ENCODE results near the gene GOLGA8R.
"Not testable (repeated sequence)": the region's sequence is repeated elsewhere in the genome, so short reads cannot be mapped to it uniquely, and the experiment has no call there.

- TF ChIP-seq, protein P1, sequence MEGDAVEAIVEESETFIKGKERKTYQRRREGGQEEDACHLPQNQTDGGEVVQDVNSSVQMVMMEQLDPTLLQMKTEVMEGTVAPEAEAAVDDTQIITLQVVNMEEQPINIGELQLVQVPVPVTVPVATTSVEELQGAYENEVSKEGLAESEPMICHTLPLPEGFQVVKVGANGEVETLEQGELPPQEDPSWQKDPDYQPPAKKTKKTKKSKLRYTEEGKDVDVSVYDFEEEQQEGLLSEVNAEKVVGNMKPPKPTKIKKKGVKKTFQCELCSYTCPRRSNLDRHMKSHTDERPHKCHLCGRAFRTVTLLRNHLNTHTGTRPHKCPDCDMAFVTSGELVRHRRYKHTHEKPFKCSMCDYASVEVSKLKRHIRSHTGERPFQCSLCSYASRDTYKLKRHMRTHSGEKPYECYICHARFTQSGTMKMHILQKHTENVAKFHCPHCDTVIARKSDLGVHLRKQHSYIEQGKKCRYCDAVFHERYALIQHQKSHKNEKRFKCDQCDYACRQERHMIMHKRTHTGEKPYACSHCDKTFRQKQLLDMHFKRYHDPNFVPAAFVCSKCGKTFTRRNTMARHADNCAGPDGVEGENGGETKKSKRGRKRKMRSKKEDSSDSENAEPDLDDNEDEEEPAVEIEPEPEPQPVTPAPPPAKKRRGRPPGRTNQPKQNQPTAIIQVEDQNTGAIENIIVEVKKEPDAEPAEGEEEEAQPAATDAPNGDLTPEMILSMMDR (IDR thresholded peaks at IDR 0.05), result not testable (repeated sequence)
- not testable (repeated sequence) for TF ChIP-seq POLR2AphosphoS5 (IDR thresholded peaks at IDR 0.05; ENCODE audit: insufficient read depth in 1 of 2, low read depth in 1 of 2); POLR2A (IDR thresholded peaks at IDR 0.05)
These were observed 6.7 kb upstream of the GOLGA8R start for GRCh38 chr15:30420723-30421122.
